ENCODE results near the gene ZMYND8. TPM values are rescaled to one million over a fixed set of nuclear protein-coding genes. Genes with fewer than 3 reads are reported as not detected.

The ZMYND8 gene
- total and polyA plus RNA-seq, 2 of the 4 experiments (the other 2 are of a cell fraction): 24.0 to 28.2 TPM

DNA sequence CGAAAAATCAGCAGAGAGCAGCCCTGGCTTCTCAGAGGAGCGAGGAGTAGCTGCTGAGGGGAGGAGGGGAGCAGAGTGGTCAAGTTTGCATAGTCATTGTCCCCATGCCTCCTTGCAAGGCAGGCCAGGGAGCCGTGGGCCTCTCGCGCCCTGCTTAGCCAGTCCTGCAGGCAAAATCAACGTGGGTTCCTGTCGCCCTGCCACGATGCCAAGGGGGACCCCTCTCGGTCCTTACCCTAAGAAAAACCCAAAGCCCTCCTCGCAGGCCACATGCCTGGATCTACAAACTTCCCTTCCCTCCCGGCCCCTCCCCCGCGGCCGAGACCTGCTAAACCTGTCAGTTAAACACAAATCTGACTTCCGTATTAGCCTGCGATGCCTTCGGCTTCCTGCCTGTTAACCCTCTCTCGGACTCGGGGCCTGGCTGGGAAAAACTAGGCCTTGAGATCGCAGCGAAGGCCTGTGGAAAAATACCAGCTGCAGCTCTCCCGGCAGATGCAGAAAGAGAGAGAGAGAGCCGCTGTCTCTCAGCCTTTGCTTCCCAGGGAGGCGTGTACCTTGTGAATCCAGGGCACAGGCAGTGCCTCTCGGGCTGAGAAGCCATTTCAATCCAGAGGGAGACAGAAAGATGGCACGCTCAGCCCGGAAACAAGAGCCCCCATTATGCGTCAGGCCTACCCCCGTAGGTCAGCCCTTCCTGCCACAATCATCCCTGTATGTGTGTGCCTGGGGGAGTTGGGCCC, 968 bp upstream of the ZMYND8 start:
- peak; percentile 94 for DNase-seq
- 19% methylated on average over 16 of the region's 29 CpGs; no CpG with 5 or more reads in 1 of the 2 experiments for WGBS, 2 experiments (ENCODE audit: extremely low coverage in 2 of 2, insufficient read length in 1 of 2)
- Histone ChIP-seq H2BK15ac (ENCODE audit: low read depth, low read length) (peak overlapping the region; percentile 80; the same call in 2 of the 3 replicates), H4K91ac (ENCODE audit: insufficient read depth, low read depth, low read length) (peak overlapping the region; percentile 99), H3K14ac (replicated peaks; ENCODE audit: low read depth, low read length) (peak overlapping the region; percentile 99), H3K9ac (ENCODE audit: low read depth, low read length) (peak overlapping the region; percentile 77), H2AFZ (replicated peaks; ENCODE audit: low read length, poor library complexity) (peak overlapping the region; percentile 81), H2AK5ac (ENCODE audit: low read depth, low read length) (peak overlapping the region; percentile 100), H3K79me1 (ENCODE audit: low read depth in 1 of 2, low read length in 2 of 2) (peaks cover 21 to 43% of the 10 kb centered on the region in 2 experiments; a peak in 3 of 4 replicates), H2BK120ac (ENCODE audit: low read depth, low read length) (peak overlapping the region; percentile 99), H3K18ac (ENCODE audit: low read depth, low read length) (peak overlapping the region; percentile 73), H3K27me3 (ENCODE audit: control insufficient read depth, insufficient read depth, low read length) (no peaks in the 10 kb centered on the region), H4K8ac (ENCODE audit: low read depth in 2 of 2, low read length in 2 of 2) (peak overlapping the region; percentile 97 to 98), H3K4me2 (ENCODE audit: low read depth, low read length) (peak overlapping the region; percentile 18; the same call in 1 of the 2 replicates), H3K9me3 (ENCODE audit: control insufficient read depth, insufficient read depth, low read length) (no peaks in the 10 kb centered on the region), H3K23ac (ENCODE audit: low read depth, low read length) (peak overlapping the region; percentile 95), H3K4me3 (ENCODE audit: insufficient read depth, low read depth, low read length) (no peak overlapping the region), H3K36me3 (ENCODE audit: control insufficient read depth, insufficient read depth, low read length) (no peaks in the 10 kb centered on the region), H2BK5ac (ENCODE audit: low read depth, low read length, poor library complexity, severe bottlenecking) (peak overlapping the region; percentile 93), H3K4me1 (ENCODE audit: control insufficient read depth, insufficient read depth, low read length) (peaks cover 68% of the 10 kb centered on the region), H2BK20ac (ENCODE audit: low read depth, low read length) (peak overlapping the region; percentile 96), H3K27ac (ENCODE audit: insufficient read depth, low read length) (peak overlapping the region; percentile 98), H2AK9ac (replicated peaks; ENCODE audit: low read depth, low read length, poor library complexity) (peak overlapping the region; percentile 99), H3K56ac (ENCODE audit: extremely low read depth, insufficient read depth, low read length) (peak overlapping the region; percentile 88), H3K9me1 (ENCODE audit: insufficient read depth, low read length) (peaks cover 15% of the 10 kb centered on the region), H4K20me1 (ENCODE audit: insufficient read depth, low read length) (no peaks in the 10 kb centered on the region), H4K5ac (ENCODE audit: low read depth, low read length) (peak overlapping the region; percentile 96), H3K4ac (ENCODE audit: low read depth, low read length) (peak overlapping the region; percentile 98)
- dilution Hi-C loops (cut with HindIII; ENCODE audit: low sequenced_read_pairs, unreplicated experiment) (no loop called here), intact Hi-C loops (cut with micrococcal nuclease) (loop anchor here (1.0 kb wide), 1 partner anchor 38 kb away; no protein-coding TSS in a partner anchor), in situ Hi-C loops (cut with MboI; ENCODE audit: low sequenced_read_pairs) (no loop called here)
- ChIA-PET CTCF (interaction anchor here (0.5 to 2.7 kb wide), 3 partner anchors 22 to 147 kb away, joined by 3 to 15 read pairs (median 3); no protein-coding TSS in a partner anchor), POLR2A (ENCODE audit: unreplicated experiment) (interaction anchor here (0.5 to 3.4 kb wide), 7 partner anchors 19 to 83 kb away, joined by 3 to 27 read pairs (median 9); no protein-coding TSS in a partner anchor)
- BruUV-seq (replicated peaks): no TSS peak
- peak; percentile 12 for ATAC-seq (ENCODE audit: low read depth)
- TF ChIP-seq FOS (IDR thresholded peaks at IDR 0.05; ENCODE audit: low read depth, low read length): 0 out of 2 replicates have a peak, but pooled peaks have one; percentile 20
- TF ChIP-seq, protein P1, sequence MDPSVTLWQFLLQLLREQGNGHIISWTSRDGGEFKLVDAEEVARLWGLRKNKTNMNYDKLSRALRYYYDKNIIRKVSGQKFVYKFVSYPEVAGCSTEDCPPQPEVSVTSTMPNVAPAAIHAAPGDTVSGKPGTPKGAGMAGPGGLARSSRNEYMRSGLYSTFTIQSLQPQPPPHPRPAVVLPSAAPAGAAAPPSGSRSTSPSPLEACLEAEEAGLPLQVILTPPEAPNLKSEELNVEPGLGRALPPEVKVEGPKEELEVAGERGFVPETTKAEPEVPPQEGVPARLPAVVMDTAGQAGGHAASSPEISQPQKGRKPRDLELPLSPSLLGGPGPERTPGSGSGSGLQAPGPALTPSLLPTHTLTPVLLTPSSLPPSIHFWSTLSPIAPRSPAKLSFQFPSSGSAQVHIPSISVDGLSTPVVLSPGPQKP (IDR thresholded peaks at IDR 0.05; ENCODE audit: borderline replicate concordance, low read depth, low read length): no peak
- peak; percentile 55 for TF ChIP-seq MAZ (IDR thresholded peaks at IDR 0.05; ENCODE audit: borderline replicate concordance, low read depth, low read length)
- TF ChIP-seq, protein P2, sequence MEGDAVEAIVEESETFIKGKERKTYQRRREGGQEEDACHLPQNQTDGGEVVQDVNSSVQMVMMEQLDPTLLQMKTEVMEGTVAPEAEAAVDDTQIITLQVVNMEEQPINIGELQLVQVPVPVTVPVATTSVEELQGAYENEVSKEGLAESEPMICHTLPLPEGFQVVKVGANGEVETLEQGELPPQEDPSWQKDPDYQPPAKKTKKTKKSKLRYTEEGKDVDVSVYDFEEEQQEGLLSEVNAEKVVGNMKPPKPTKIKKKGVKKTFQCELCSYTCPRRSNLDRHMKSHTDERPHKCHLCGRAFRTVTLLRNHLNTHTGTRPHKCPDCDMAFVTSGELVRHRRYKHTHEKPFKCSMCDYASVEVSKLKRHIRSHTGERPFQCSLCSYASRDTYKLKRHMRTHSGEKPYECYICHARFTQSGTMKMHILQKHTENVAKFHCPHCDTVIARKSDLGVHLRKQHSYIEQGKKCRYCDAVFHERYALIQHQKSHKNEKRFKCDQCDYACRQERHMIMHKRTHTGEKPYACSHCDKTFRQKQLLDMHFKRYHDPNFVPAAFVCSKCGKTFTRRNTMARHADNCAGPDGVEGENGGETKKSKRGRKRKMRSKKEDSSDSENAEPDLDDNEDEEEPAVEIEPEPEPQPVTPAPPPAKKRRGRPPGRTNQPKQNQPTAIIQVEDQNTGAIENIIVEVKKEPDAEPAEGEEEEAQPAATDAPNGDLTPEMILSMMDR (conservative IDR thresholded peaks at IDR 0.05; ENCODE audit: low read depth, low read length): no peak
- TF ChIP-seq RFX5 (IDR thresholded peaks at IDR 0.05; ENCODE audit: low read depth, low read length): no peak
- TF ChIP-seq NFE2L2 (IDR thresholded peaks at IDR 0.05; ENCODE audit: low read depth, low read length): peak; percentile 75
- peak; percentile 26 for TF ChIP-seq SMC3 (IDR thresholded peaks at IDR 0.05; ENCODE audit: low read depth, low read length)
- 0 out of 2 replicates have a peak, but pooled peaks have one; percentile 17 for TF ChIP-seq MXI1 (IDR thresholded peaks at IDR 0.05; ENCODE audit: borderline replicate concordance, low read depth, low read length)
- TF ChIP-seq MAFK (IDR thresholded peaks at IDR 0.05; ENCODE audit: low read depth, low read length): no peak
- TF ChIP-seq CEBPB (IDR thresholded peaks at IDR 0.05; ENCODE audit: low read depth, low read length): no peak
- TF ChIP-seq, protein P3, sequence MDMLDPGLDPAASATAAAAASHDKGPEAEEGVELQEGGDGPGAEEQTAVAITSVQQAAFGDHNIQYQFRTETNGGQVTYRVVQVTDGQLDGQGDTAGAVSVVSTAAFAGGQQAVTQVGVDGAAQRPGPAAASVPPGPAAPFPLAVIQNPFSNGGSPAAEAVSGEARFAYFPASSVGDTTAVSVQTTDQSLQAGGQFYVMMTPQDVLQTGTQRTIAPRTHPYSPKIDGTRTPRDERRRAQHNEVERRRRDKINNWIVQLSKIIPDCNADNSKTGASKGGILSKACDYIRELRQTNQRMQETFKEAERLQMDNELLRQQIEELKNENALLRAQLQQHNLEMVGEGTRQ (IDR thresholded peaks at IDR 0.05; ENCODE audit: low read depth, low read length): no peak
- TF ChIP-seq CHD1 (IDR thresholded peaks at IDR 0.05; ENCODE audit: low read depth, low read length): no peak
- TF ChIP-seq POLR2A (IDR thresholded peaks at IDR 0.05; ENCODE audit: low read depth, low read length): peak; percentile 71

Data from IMR-90 (cell line).